ENCODE data around the gene BET1L.

BET1L gene

DNA sequence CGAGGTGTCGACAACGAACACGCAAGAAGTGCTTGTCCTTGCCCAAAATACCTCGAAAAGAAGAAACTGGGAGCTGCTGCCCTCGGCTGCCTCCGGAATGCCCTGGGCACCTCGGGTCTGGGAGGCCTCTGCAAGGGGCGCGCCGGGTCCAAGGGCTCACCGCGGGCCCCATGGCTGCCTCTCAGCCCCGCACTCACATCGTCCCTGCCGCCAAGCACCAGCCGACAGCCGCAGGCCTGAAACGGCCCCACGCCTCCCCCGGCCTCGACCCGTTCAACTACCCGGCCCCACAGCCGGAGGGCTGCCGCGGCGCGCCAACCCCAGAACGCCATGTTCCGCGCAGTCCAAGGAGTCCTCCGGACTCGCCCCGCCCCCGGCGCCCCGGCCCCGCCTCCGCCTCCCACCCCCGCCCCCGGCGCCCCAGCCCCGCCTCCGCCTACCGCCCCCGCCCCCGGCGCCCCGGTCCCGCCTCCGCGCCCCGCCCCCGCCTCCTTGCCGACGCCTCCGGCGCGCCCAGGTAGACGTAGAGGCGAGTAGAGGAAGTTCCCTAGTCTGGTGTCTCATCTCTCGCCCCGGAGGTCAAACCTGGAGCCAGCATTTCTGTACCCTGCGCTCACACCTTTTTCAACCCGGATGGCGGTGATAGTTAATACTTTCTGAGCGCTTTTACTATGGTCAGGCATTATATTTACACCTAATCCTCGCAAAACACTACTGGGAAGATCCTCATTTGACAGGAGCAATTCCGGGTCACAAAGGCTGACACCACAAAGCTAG is 29.0 kb upstream of the BET1L start, which contains the start of gene SIRT3:
TSS of gene SIRT3 (minus strand) at position 346 of the 777 bp plus-strand sequence. CDS start at position 332, 14 bp downstream.
- peak; percentile 15 to 48 for TF ChIP-seq CTCF (IDR thresholded peaks at IDR 0.05)
- peaks cover 0 to 26% (median 8%) of the 10 kb centered on the region in 3 donors for H3K36me3 ChIP-seq
- H3K27ac ChIP-seq = peak within 1 kb of the TSS; percentile 95 to 98

DNA sequence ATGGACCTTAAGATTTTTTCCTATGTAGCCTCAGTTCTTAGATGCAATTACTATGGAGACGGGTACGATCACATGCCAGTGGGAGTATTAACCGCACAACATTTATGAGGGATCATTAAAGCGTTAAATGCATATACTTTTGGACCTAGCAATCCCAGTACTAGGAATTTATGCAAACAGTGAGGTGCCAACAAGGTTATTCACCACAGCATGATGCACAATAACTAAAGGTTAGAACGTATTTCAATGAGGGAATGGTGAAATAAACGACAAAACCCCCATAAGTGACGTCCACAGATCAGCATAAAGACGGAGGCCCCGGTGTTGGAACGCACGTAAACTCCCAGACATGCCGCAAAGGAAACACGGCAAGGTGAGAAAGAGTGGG is 28.4 kb upstream of the BET1L start:
- Histone ChIP-seq H3K4me1 (peaks cover 0 to 26% (median 23%) of the 10 kb centered on the region in 4 donors), H3K9me3 (no peaks in the 10 kb centered on the region), H3K36me3 (peaks cover 0 to 21% (median 3%) of the 10 kb centered on the region in 3 donors), H3K4me3 (peak overlapping the region; percentile 98 to 99), H3K27ac (peak overlapping the region; percentile 95 to 98), H3K27me3 (no peaks in the 10 kb centered on the region)
- no peak for TF ChIP-seq CTCF (IDR thresholded peaks at IDR 0.05)
- intact Hi-C loops (cut with DNase I; ENCODE audit: low total_unique reads) = no loop called here
- DNase-seq = no peak

More for the DNA sequence above, 29.0 kb upstream of the BET1L start, which contains the start of gene SIRT3:
- H3K4me1 ChIP-seq = peaks cover 0 to 26% (median 23%) of the 10 kb centered on the region in 4 donors
- H3K4me3 ChIP-seq = peak within 1 kb of the TSS; percentile 98 to 99
- intact Hi-C loops (cut with DNase I; ENCODE audit: low total_unique reads) = loop anchor here (2.0 kb wide), 1 partner anchor 25 kb away; no protein-coding TSS in a partner anchor
- no peaks in the 10 kb centered on the region for H3K9me3 ChIP-seq
- DNase-seq = peak; percentile 80 to 90
- H3K27me3 ChIP-seq = no peaks in the 10 kb centered on the region

DNA sequence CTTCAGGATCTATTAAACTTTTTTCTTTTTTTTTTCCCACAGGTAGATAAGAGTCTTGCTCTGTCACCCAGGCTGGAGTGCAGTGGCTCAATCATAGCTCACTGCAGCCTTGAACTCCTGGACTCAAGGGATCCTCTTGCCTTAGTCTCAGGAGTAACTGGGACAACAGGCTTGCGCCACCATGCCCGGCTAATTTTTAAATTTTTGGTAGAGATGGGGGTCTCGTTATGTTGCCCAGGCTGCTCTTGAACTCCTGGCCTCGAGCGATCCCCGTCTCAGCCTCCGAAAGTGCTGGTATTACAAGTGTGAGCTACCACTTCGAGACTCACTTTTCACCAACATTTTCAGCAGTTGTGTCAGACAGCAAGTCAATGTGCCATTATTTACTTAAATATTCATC is 28.0 kb upstream of the BET1L start:
- intact Hi-C loops (cut with DNase I; ENCODE audit: low total_unique reads) = no loop called here
- Histone ChIP-seq H3K36me3 (peaks cover 0 to 17% (median 3%) of the 10 kb centered on the region in 3 donors), H3K27me3 (no peaks in the 10 kb centered on the region), H3K4me1 (peaks cover 0 to 26% (median 23%) of the 10 kb centered on the region in 4 donors), H3K9me3 (no peaks in the 10 kb centered on the region), H3K4me3 (peak overlapping the region; percentile 98 to 99), H3K27ac (peak overlapping the region; percentile 95 to 98)
- DNase-seq = no peak
- no peak for TF ChIP-seq CTCF (IDR thresholded peaks at IDR 0.05)

DNA sequence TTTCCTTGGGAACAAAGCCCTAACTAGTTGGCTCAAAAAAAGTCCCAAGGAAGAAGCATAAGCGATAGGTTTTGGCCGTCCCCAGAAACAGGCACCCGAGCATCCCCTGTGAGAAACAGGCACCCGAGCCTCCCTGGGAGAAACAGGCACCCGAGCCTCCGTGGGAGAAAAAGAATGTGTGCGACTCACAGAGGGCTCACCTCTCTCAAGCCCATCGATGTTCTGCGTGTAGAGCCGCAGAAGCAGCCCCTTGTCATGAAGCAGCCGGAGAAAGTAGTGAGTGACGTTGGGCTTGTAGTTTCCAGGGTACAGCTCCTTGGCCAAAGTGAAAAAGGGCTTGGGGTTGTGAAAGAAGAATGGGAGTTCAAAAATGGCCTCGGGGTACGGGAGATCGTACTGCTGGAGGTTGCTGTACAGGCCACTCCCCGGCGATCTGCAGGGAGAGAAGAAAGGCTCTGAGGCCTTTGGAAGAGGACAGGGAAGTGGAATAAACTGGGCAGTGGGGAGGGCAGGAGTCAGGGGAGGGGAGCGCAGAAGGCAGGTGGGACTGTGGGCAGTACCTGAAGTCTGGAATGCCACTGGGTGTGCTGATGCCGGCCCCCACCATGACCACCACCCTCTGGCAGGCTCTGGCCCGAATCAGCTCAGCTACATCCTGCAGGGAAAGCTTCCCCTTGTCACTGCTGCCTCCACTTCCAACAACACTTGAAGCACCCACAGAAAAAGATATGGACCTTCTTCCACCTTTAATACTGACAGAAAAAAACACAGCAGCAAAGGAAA is 25.8 kb upstream of the BET1L start:
- TF ChIP-seq CTCF (IDR thresholded peaks at IDR 0.05) = no peak
- intact Hi-C loops (cut with DNase I; ENCODE audit: low total_unique reads) = no loop called here
- Histone ChIP-seq H3K27me3 (no peaks in the 10 kb centered on the region), H3K36me3 (peaks cover 0 to 13% (median 3%) of the 10 kb centered on the region in 3 donors), H3K4me1 (peaks cover 0 to 20% (median 18%) of the 10 kb centered on the region in 4 donors), H3K27ac (no peak overlapping the region), H3K4me3 (no peak overlapping the region), H3K9me3 (no peaks in the 10 kb centered on the region)
- peak in 1 of 2 donors; percentile 62 for DNase-seq

- Histone ChIP-seq H3K4me1 (peaks cover 0 to 10% (median 8%) of the 10 kb centered on the region in 4 donors), H3K4me3 (no peak overlapping the region), H3K9me3 (no peaks in the 10 kb centered on the region), H3K27me3 (no peaks in the 10 kb centered on the region), H3K27ac (no peak overlapping the region), H3K36me3 (peaks cover 0 to 13% (median 3%) of the 10 kb centered on the region in 3 donors)
- no peak for DNase-seq
- no peak for TF ChIP-seq CTCF (IDR thresholded peaks at IDR 0.05)
- intact Hi-C loops (cut with DNase I; ENCODE audit: low total_unique reads) = no loop called here
These were observed 23.2 kb upstream of the BET1L start for GRCh38 chr11:230431-230830.
